IPS-18c (cell line): ENCODE data around the gene GID8.

Experiments used
- H3K4me3 ChIP-seq: 2 replicates; pipeline ENCODE4 v1.7.0; 2013; ENCODE audit warnings: low read depth, mild to moderate bottlenecking, low read length, moderate library complexity; ENCODE audit not compliant: insufficient read depth
- H3K9me3 ChIP-seq: one replicate; pipeline ENCODE4 v1.6.1; 2013; ENCODE audit warnings: mild to moderate bottlenecking, low read length, moderate library complexity; ENCODE audit not compliant: control insufficient read depth, insufficient read depth

Gene GID8

GRCh38 chr20:62982124-62983075 is 44.5 kb downstream of the GID8 start:
- Histone ChIP-seq H3K9me3 (no peaks in the 10 kb centered on the region), H3K4me3 (no peak overlapping the region)

DNA sequence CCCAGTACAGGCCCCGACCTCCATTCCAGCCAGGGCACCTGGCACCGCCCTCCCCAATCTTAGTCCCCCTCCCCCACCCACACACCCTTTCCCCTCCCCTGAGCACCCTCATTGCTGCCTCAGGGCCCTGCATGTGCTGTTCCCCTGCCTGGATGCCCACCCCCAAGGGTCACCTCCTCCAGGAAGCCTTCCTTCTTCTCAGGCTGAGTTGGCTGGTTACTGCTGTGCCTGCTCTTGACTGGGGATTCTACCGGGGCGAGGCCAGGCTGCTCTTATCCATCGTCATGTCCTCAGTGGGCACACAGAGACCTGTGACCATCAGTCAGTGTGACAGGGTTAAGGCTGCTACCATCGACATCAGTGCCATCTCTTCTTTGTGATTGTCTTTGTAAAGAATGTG is 45.3 kb downstream of the GID8 start:
- Histone ChIP-seq H3K9me3 (no peaks in the 10 kb centered on the region), H3K4me3 (no peak overlapping the region)

- no peak overlapping the region for H3K4me3 ChIP-seq
Measured at GRCh38 chr20:62984666-62985443, 46.9 kb downstream of the GID8 start.

DNA sequence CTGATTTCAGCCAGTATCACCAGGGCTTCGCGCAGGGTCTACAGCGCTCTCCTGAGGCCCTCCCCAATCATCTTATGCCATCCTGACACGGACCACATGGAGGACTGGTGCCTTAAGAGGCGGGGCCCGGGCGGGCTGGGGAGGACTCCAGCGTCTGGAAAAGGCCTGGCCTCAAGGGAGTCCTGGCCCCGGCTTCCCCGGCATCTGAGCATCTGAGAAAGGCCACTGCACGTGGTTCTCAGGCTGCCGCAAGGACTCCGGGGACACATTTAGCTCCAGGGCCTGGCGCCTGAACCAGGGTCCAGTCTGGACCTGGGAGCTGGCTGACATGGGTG is 47.5 kb downstream of the GID8 start:
- Histone ChIP-seq H3K9me3 (no peaks in the 10 kb centered on the region), H3K4me3 (no peak overlapping the region)

More at GRCh38 chr20:62984666-62985443, 46.9 kb downstream of the GID8 start:
- H3K9me3 ChIP-seq, result no peaks in the 10 kb centered on the region

- no peak overlapping the region for H3K4me3 ChIP-seq
- H3K9me3 ChIP-seq, result no peaks in the 10 kb centered on the region
Measured at GRCh38 chr20:62986257-62986800, 48.4 kb downstream of the GID8 start.

- Histone ChIP-seq H3K9me3 (no peaks in the 10 kb centered on the region), H3K4me3 (no peak overlapping the region)
Measured at GRCh38 chr20:62987114-62987513, 49.2 kb downstream of the GID8 start.

DNA sequence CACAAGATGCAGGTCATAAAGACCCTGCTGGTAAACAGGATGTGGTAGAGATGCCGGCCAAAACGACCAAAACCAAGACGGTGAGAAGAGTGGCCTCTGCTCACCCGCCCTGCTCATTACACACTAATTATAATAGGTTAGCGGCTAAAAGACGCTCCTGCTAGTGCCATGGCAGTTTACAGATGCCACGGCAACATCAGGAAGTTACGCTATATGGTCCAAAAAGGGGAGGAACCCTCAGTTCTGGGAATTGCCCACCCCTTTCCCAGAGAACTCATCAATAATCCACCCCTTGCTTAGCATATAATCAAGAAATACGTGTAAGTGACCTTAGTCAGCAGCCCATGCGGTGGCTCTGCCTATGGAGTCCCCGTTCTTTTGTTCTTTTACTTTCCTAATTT is 51.3 kb downstream of the GID8 start:
- no peaks in the 10 kb centered on the region for H3K9me3 ChIP-seq
- H3K4me3 ChIP-seq, result no peak overlapping the region

DNA sequence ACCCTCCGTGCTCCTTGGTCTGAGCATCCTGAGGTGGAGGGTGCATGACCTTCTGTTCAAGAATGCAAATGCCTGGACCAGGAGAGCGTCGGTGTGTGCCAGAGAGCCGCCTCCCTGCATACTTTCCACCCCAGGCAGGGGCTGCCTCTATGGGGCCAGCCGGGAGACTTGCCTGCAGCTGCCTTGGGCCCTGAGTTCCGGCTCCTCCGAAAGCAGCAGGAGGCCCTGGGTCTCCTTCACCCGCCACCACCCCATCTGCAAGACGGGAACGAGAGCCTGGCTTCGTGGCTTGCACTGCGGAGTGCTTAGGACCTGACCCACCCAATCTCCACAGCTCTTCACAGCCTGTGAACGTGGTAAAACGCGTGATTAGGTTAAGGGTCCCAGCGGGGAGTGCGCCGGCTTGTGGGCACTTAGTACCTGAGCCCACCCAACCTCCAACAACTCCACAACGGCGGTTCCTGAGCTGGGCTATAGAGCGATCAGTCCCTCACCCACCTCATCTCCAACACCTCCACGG is 52.4 kb downstream of the GID8 start:
- no peak overlapping the region for H3K4me3 ChIP-seq
- no peaks in the 10 kb centered on the region for H3K9me3 ChIP-seq

- no peaks in the 10 kb centered on the region for H3K9me3 ChIP-seq
- no peak overlapping the region for H3K4me3 ChIP-seq
Measured at GRCh38 chr20:62991196-62991807, 53.4 kb downstream of the GID8 start.

DNA sequence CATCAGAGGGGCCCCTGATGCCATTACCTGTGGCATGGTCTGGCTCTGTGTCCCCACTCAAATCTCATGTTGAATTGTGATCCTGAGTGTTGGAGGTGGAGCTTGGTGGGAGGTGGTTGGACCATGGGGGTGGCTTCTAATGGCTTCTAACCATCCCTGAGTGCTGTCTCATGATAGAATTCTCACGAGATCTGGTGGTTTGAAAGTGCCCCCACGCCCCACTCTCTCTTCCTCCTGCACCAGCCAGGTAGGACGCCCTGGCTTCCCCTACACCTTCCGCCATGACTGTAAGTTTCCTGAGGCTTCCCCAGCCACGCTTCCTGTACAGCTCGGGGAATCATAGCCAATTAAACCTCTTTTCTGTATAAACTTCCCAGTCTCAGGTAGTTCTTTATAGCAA is 53.9 kb downstream of the GID8 start:
- no peak overlapping the region for H3K4me3 ChIP-seq
- H3K9me3 ChIP-seq, result no peaks in the 10 kb centered on the region

GRCh38 chr20:62993856-62994494 is 56.0 kb downstream of the GID8 start:
- no peak overlapping the region for H3K4me3 ChIP-seq

DNA sequence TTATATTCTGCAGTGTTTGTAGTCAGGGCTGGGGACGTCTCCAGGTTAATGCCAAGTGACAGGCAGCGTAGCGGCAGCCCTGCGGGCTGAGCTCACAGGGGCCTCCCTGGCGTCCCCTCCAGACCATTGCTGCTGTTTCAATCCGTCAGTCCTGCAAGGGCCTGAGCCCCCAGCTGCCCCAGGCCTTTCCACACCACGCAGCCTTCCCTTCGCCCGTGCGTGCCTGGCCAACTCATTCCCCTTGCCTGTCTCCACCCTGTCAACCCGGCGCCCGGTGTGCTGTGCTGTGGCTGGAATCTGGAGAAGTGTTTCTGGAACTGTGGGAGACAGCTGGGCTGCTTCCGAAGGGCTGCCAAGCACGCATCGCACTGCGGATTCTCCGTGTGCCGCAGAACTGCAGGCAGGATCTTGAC is 56.9 kb downstream of the GID8 start:
- Histone ChIP-seq H3K4me3 (no peak overlapping the region), H3K9me3 (no peaks in the 10 kb centered on the region)

More at GRCh38 chr20:62993856-62994494, 56.0 kb downstream of the GID8 start:
- no peaks in the 10 kb centered on the region for H3K9me3 ChIP-seq

GRCh38 chr20:62995481-62995880 is 57.5 kb downstream of the GID8 start:
- Histone ChIP-seq H3K4me3 (no peak overlapping the region), H3K9me3 (no peaks in the 10 kb centered on the region)

DNA sequence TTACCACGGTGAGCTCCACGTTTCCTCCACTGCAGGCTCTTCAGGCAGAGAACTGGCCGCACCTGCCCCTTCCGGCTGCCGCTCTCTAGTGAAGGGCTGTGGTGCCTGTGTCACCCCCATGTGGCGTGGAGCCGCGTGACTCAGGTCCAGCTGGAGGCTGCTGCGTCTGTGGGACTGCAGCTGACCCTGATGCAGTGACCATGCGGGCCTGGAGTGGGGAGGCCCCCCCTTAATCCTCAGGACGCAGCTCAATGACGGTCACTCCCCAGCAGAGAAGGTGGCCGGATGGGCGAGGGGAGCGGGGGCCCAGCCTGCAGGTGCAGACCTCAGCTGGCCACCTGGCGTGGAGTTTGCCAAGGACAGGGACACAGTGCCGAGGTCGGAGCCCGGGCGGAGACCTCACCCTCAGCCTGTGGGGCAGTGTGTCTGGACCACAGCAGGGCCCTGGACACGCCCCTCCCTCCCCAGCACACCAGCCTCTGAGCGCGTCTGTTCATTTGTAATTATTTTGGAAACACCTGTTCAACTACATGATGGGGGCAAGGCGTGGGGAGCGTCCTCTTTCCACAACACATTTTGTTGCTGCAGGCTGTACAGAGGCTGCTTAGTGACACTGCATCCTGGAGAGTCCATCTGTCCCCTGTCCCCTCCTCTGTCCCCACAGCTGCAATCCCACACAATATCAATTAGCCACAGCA is 58.1 kb downstream of the GID8 start:
- H3K4me3 ChIP-seq, result no peak overlapping the region

GRCh38 chr20:62996596-62996982 is 58.6 kb downstream of the GID8 start:
- Histone ChIP-seq H3K9me3 (no peaks in the 10 kb centered on the region), H3K4me3 (no peak overlapping the region)

More for the DNA sequence above, 58.1 kb downstream of the GID8 start:
- no peaks in the 10 kb centered on the region for H3K9me3 ChIP-seq

GRCh38 chr20:62997417-62998035 is 59.6 kb downstream of the GID8 start:
- no peaks in the 10 kb centered on the region for H3K9me3 ChIP-seq
- H3K4me3 ChIP-seq, result no peak overlapping the region
